DOHH2 (cell line): ENCODE results near the gene AASDHPPT.

Experiments
- H3F3A ChIP-seq: fragments of 200-600 bp; sonication (generic), shearing (Covaris generic); 2 replicates; pipeline ENCODE4 v1.6.0; 2016; ENCODE audit warnings: antibody characterized with exemption, mild to moderate bottlenecking; ENCODE audit not compliant: control insufficient read depth, insufficient read depth
- H3K27ac ChIP-seq: fragments of 200-600 bp; sonication (generic); 2 replicates; pipeline ENCODE4 v1.5.1; 2014; ENCODE audit warnings: low read depth, mild to moderate bottlenecking, low read length, moderate library complexity
- H3K27me3 ChIP-seq: fragments of 200-600 bp; sonication (generic); 2 replicates; pipeline ENCODE4 v1.6.1; 2014; ENCODE audit warnings: mild to moderate bottlenecking, low read length, mixed read lengths; ENCODE audit not compliant: control insufficient read depth
- H3K36me3 ChIP-seq: fragments of 200-600 bp; sonication (generic); 2 replicates; pipeline ENCODE4 v1.6.1; 2014; ENCODE audit warnings: mild to moderate bottlenecking, low read length, moderate library complexity, mixed read lengths; ENCODE audit not compliant: control insufficient read depth
- H3K4me1 ChIP-seq: fragments of 200-600 bp; sonication (generic); 2 replicates; pipeline ENCODE4 v1.6.1; 2014; ENCODE audit warnings: mild to moderate bottlenecking, low read length, mixed read lengths; ENCODE audit not compliant: control insufficient read depth
- H3K4me2 ChIP-seq: fragments of 200-600 bp; sonication (generic); 2 replicates; pipeline ENCODE4 v1.6.0; 2014; ENCODE audit warnings: mild to moderate bottlenecking, low read length, moderate library complexity
- H3K4me3 ChIP-seq: fragments of 200-600 bp; sonication (generic); 2 replicates; pipeline ENCODE4 v1.5.1; 2014; ENCODE audit warnings: mild to moderate bottlenecking, low read length, mixed read lengths
- H3K79me2 ChIP-seq: fragments of 200-600 bp; sonication (generic); 2 replicates; pipeline ENCODE4 v1.6.1; 2014; ENCODE audit warnings: mild to moderate bottlenecking, low read length, mixed read lengths; ENCODE audit not compliant: control insufficient read depth
- H3K9me2 ChIP-seq: fragments of 200-600 bp; sonication (generic); replicated peaks from 2 replicates; pipeline ENCODE4 v1.6.1; 2014; ENCODE audit warnings: mild to moderate bottlenecking, low read length, mixed read lengths; ENCODE audit not compliant: control insufficient read depth
- H3K9me3 ChIP-seq: fragments of 200-600 bp; sonication (generic); 2 replicates; pipeline ENCODE4 v1.6.1; 2014; ENCODE audit warnings: antibody characterized with exemption, low read length, mixed read lengths; ENCODE audit not compliant: control insufficient read depth, insufficient read depth
- H4K20me1 ChIP-seq: fragments of 200-600 bp; sonication (generic); 2 replicates; pipeline ENCODE4 v1.6.0; 2014; ENCODE audit warnings: low read depth, mild to moderate bottlenecking, antibody characterized with exemption, low read length, moderate library complexity; ENCODE audit not compliant: control insufficient read depth, insufficient read depth
- EZH2phosphoT487 ChIP-seq: fragments of 200-600 bp; sonication (generic); IDR thresholded peaks from 2 replicates; pipeline ENCODE4 v1.6.1; 2017; ENCODE audit warnings: borderline replicate concordance, mild to moderate bottlenecking, antibody characterized with exemption, low read length, moderate library complexity, mixed read lengths
- TF ChIP-seq, protein P1 (sequence below): fragments of 200-600 bp; sonication (generic); IDR thresholded peaks from one replicate; pipeline ENCODE4 v1.5.1; 2014; ENCODE audit warnings: antibody characterized with exemption, mild to moderate bottlenecking, low read depth, low read length; ENCODE audit not compliant: poor library complexity, severe bottlenecking

AASDHPPT gene

DNA sequence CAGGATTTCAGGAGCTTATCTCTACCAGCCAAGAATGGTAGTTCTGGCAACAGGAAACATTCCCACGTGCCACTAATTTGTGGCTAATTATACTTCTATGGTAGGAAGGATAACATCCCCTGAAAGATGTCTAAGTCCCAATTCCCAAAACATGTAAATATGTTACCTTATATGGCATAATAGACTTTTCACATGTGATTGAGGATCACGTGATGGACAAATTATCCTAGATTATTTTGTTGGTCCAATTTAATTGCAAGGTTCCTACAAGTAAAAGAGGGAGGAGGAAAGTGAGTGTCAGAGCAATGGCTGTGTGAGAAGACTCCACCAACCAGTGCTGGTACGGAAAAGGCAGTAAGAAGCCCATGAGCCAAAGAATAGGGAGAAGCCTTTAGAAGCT is 45.5 kb upstream of the AASDHPPT start:
- H3F3A ChIP-seq = no peaks in the 10 kb centered on the region
- H3K4me1 ChIP-seq = no peaks in the 10 kb centered on the region
- no peaks in the 10 kb centered on the region for H3K36me3 ChIP-seq
- no peaks in the 10 kb centered on the region for H4K20me1 ChIP-seq
- TF ChIP-seq, protein P1, sequence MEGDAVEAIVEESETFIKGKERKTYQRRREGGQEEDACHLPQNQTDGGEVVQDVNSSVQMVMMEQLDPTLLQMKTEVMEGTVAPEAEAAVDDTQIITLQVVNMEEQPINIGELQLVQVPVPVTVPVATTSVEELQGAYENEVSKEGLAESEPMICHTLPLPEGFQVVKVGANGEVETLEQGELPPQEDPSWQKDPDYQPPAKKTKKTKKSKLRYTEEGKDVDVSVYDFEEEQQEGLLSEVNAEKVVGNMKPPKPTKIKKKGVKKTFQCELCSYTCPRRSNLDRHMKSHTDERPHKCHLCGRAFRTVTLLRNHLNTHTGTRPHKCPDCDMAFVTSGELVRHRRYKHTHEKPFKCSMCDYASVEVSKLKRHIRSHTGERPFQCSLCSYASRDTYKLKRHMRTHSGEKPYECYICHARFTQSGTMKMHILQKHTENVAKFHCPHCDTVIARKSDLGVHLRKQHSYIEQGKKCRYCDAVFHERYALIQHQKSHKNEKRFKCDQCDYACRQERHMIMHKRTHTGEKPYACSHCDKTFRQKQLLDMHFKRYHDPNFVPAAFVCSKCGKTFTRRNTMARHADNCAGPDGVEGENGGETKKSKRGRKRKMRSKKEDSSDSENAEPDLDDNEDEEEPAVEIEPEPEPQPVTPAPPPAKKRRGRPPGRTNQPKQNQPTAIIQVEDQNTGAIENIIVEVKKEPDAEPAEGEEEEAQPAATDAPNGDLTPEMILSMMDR = no peak
- TF ChIP-seq EZH2phosphoT487 = no peak
- H3K4me3 ChIP-seq = no peak overlapping the region
- H3K27ac ChIP-seq = no peak overlapping the region
- H3K9me2 ChIP-seq = no peaks in the 10 kb centered on the region
- H3K27me3 ChIP-seq = no peaks in the 10 kb centered on the region
- no peaks in the 10 kb centered on the region for H3K79me2 ChIP-seq
- no peaks in the 10 kb centered on the region for H3K9me3 ChIP-seq
- no peak overlapping the region for H3K4me2 ChIP-seq

DNA sequence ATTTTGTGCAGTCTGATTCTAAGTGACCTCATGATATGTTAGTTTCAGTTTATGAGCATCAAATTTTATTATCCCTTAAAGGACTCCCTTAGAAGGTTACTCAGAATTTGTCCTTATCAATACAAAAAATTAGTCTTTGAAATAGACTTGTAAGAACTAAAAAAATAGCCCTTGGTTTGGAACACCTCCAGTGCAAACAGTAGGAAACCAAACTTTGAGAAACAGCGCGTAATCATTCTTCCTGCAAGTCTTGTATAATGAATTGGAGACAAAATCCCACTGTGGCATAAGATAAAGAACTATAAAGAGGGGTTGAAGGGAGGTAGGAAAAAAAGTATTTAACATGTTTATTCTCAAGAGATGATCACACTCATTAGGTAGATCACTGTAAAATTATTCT is 44.6 kb upstream of the AASDHPPT start:
- Histone ChIP-seq H3K4me3 (no peak overlapping the region), H3K9me3 (no peaks in the 10 kb centered on the region), H3K4me2 (no peak overlapping the region), H3K27ac (no peak overlapping the region), H3K27me3 (no peaks in the 10 kb centered on the region), H3K36me3 (no peaks in the 10 kb centered on the region), H3K4me1 (no peaks in the 10 kb centered on the region), H3K79me2 (no peaks in the 10 kb centered on the region), H3F3A (no peaks in the 10 kb centered on the region), H3K9me2 (no peaks in the 10 kb centered on the region), H4K20me1 (no peaks in the 10 kb centered on the region)
- TF ChIP-seq EZH2phosphoT487 = no peak
- TF ChIP-seq, protein P1 = no peak

DNA sequence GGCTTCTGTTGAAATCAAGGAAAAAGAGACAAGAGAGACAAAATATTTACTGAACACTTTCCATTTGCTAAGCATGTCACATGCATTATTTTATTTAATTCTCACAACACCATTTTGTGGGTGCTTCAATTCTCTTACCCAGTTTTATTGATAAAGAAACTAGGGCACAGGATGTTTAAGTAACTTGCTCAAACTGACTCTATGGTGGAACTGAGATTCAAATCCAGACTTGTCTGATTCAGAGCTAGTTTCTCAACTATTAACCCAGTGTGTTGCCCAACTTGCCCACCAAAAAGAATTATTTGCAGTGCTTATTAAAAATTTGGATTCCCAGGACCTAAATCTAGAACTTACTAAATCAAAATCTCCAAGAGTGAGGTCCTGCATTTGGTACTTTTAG is 33.9 kb upstream of the AASDHPPT start:
- Histone ChIP-seq H3K4me1 (no peaks in the 10 kb centered on the region), H3K36me3 (no peaks in the 10 kb centered on the region), H3K27me3 (no peaks in the 10 kb centered on the region), H4K20me1 (no peaks in the 10 kb centered on the region), H3F3A (no peaks in the 10 kb centered on the region), H3K4me3 (no peak overlapping the region), H3K79me2 (no peaks in the 10 kb centered on the region), H3K27ac (no peak overlapping the region), H3K9me2 (no peaks in the 10 kb centered on the region), H3K9me3 (no peaks in the 10 kb centered on the region), H3K4me2 (no peak overlapping the region)
- TF ChIP-seq, protein P1 = no peak
- no peak for TF ChIP-seq EZH2phosphoT487

DNA sequence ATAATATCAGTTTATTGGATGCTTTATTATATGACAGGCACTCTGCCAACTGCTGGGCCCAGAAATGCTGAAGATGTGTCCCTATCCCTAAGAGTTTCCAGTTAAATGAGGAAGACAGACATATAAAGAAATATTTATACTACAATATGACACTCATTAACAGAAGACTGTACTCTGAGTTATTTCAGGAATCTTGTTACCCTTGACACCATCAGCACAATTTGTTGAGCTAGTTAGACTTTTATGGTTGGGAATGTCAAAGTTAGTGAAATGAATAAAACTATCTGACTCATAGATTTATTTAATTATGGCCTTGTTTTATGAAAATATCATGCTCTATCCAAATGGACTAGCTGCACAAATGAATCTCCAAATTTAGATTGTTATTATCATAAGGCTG is 29.8 kb upstream of the AASDHPPT start:
- no peaks in the 10 kb centered on the region for H3K4me1 ChIP-seq
- TF ChIP-seq EZH2phosphoT487 = no peak
- TF ChIP-seq, protein P1 = no peak
- no peaks in the 10 kb centered on the region for H3K27me3 ChIP-seq

More for the DNA sequence above, 29.8 kb upstream of the AASDHPPT start:
- Histone ChIP-seq H3K9me2 (no peaks in the 10 kb centered on the region), H3K36me3 (no peaks in the 10 kb centered on the region), H4K20me1 (no peaks in the 10 kb centered on the region), H3F3A (no peaks in the 10 kb centered on the region), H3K27ac (no peak overlapping the region), H3K9me3 (no peaks in the 10 kb centered on the region), H3K79me2 (no peaks in the 10 kb centered on the region), H3K4me3 (no peak overlapping the region), H3K4me2 (no peak overlapping the region)
